Measurements from ENCODE around the gene PACS1.

DNA sequence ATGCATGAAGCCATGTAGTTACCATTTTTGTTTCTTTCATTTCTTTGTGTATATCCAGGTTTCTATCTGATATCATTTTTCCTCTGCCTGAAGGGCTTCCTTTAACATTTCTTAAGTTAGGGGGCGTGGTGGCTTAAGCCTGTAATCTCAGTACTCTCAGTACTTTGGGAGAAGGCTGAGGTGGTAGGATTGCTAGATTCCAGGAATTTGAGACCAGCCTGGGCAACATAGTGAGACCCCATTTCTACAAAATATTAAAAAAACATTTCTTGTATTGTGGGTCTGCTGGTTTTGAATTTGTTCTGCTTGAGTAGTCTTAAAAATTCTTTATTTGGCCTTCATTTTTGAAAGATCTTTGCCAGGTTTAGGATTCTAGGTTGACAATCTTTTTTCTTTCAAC is 5.5 kb upstream of the PACS1 start:
- TF ChIP-seq, protein P1, sequence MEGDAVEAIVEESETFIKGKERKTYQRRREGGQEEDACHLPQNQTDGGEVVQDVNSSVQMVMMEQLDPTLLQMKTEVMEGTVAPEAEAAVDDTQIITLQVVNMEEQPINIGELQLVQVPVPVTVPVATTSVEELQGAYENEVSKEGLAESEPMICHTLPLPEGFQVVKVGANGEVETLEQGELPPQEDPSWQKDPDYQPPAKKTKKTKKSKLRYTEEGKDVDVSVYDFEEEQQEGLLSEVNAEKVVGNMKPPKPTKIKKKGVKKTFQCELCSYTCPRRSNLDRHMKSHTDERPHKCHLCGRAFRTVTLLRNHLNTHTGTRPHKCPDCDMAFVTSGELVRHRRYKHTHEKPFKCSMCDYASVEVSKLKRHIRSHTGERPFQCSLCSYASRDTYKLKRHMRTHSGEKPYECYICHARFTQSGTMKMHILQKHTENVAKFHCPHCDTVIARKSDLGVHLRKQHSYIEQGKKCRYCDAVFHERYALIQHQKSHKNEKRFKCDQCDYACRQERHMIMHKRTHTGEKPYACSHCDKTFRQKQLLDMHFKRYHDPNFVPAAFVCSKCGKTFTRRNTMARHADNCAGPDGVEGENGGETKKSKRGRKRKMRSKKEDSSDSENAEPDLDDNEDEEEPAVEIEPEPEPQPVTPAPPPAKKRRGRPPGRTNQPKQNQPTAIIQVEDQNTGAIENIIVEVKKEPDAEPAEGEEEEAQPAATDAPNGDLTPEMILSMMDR (conservative IDR thresholded peaks at IDR 0.05; ENCODE audit: low read length), result no peak
- no peak for TF ChIP-seq EZH2phosphoT487 (IDR thresholded peaks at IDR 0.05; ENCODE audit: borderline replicate concordance)
